HG03571 (cell line): ENCODE data around the gene SYNE4.

Experiments used
- ATAC-seq: cut with Tn5 transposase; IDR thresholded peaks from one replicate; pipeline ENCODE4 v1.9.1; 2021; ENCODE audit not compliant: unreplicated experiment

The SYNE4 gene

GRCh38 chr19:36026091-36026876 is 17.7 kb upstream of the SYNE4 start:
- no peak for ATAC-seq

- ATAC-seq: no peak
Observed at GRCh38 chr19:36025541-36025940, 16.9 kb upstream of the SYNE4 start.

GRCh38 chr19:36023432-36023831 is 14.8 kb upstream of the SYNE4 start:
- ATAC-seq: no peak

- ATAC-seq: no peak
Observed at GRCh38 chr19:36019061-36019670, 10.6 kb upstream of the SYNE4 start.

GRCh38 chr19:36014012-36014924 is 5.7 kb upstream of the SYNE4 start, which contains the start of gene ALKBH6:
TSS of gene ALKBH6 (minus strand) at chr19:36014213. CDS start at chr19:36013397, 816 bp downstream.
- ATAC-seq: peak; percentile 91

GRCh38 chr19:36013280-36014011 is 4.8 kb upstream of the SYNE4 start:
- no peak for ATAC-seq

- ATAC-seq: no peak
Observed at GRCh38 chr19:36010402-36010801, 1.8 kb upstream of the SYNE4 start.

GRCh38 chr19:36009633-36010379 is 1.2 kb upstream of the SYNE4 start:
- ATAC-seq: no peak

GRCh38 chr19:36009220-36009619 is 607 bp upstream of the SYNE4 start:
- ATAC-seq: no peak

GRCh38 chr19:36006955-36007354 is 1.7 kb downstream of the SYNE4 start:
- no peak for ATAC-seq

- no peak for ATAC-seq
Observed at GRCh38 chr19:36003284-36003683, 5.3 kb downstream of the SYNE4 start.

- ATAC-seq: no peak
Observed at GRCh38 chr19:36001605-36002004, 7.0 kb downstream of the SYNE4 start.

GRCh38 chr19:35996777-35997176 is 11.8 kb downstream of the SYNE4 start:
- ATAC-seq: no peak

- peak; percentile 71 for ATAC-seq
Observed at GRCh38 chr19:35995048-35995993, 13.3 kb downstream of the SYNE4 start, which contains the start of gene SDHAF1. TSS of gene SDHAF1 (plus strand) at chr19:35995188. CDS start at chr19:35995275, 87 bp downstream.

- no peak for ATAC-seq
Observed at GRCh38 chr19:35993923-35994598, 14.6 kb downstream of the SYNE4 start.

- no peak for ATAC-seq
Observed at GRCh38 chr19:35992907-35993765, 15.5 kb downstream of the SYNE4 start.

GRCh38 chr19:35991731-35992450 is 16.7 kb downstream of the SYNE4 start:
- no peak for ATAC-seq
